ENCODE data around the gene POC1B.

Gene POC1B

DNA sequence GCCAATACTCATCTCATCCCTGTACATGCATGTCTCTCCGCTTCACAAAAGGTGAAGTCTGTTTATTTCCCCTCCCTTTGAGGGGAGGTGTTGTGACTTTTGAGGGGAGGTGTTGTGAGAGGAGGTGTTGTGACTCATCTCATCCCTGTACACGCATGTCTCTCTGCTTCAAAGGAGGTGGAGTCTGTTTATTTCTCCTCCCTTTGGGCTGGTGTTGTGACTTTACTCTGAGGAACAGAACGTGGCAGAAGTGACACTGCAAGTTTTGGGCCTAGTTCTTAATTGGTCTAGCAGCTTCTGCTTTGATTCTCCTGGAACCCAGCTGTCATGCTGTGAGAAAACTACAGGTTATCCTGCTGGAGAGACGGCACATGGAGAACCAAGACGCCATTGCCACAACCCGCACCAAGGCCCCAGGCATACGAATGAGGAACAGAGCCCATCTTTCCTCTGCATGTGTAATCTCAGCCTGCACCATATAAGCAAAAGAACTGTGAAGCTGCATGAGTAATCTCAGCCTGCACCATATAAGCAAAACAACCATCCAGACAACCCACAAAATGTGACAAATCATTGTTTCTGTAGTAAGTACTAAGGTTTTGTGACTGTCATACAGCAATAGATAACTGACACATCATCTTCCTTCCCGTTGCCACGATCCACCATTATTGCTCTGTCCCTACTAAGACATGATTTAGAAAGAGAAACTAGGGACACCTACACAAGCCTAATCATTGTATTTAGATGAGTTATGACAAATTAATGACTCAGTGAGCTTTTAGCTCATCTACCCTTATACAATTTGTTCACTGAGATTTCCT, 31.2 kb downstream of the POC1B start:
- peak; percentile 46 for DNase-seq (ENCODE audit: low spot score)

DNA sequence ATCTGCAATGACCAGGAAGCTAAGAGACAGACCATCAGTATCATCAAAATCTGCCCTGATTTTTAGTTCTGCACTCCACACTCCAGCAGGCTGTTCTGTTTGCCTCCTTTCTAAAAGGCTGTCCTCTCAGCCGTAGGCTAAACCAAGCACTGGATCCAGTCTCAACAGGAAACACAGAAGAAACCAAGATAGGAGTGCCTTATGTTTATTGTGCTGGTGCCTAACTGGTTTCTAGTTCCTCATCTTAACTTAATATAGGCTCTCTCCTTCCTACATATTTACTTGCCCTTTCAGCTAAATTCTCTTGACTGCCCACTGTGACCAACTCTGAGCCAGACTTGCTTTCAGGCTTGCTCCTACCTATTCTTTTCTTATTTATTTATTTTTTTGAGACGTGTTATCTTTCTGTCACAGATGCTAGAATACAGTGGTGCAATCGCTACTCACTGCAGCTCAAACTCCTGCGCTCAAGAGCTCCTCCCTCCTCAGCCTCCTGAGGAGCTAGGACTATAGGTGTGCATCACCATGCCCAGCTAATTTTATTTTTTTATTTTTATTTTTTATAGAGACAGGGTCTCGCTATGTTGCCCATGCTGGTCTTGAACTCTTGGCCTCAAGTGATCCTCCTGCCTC, 32.1 kb downstream of the POC1B start:
- no peak for DNase-seq (ENCODE audit: low spot score)

DNA sequence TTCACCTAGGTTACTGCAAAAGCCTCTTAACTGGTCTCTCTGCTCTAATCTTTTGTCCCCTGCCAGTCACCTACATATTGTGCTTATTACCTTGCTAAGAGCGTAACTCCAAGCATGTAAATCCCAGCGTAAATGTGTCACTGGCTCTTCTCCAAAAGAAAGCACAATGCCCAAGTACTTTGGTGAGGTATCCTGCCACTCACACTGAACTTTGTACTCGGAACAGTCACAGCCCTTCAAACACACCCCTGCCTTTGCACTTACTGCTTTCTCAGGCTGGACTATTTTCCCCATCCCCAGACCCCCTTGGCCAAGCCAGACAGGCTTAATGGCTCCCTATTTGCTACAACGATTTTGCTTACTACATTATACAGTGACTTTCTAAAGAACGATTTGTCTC, 33.0 kb downstream of the POC1B start:
- DNase-seq (ENCODE audit: low spot score) = no peak

DNA sequence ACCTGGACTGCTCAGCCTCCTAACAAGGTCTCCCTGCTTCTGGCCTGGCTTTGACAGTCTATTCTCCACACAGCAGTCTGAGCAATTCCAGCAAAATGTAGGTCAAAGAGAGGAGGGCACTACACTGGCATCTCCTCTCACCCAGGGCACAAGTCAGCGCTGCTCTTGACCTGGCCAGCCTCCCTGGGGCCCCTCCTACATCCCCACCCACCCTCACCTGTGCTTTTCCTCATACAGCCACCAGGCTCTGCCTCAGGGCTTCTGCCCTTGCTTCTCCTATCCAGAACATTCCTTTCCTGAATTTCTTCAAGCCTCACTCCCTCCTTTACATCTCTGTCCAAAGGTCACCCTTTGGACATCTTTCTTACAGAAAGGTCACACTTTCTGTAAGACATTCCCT, 34.9 kb downstream of the POC1B start:
- no peak for DNase-seq (ENCODE audit: low spot score)

DNA sequence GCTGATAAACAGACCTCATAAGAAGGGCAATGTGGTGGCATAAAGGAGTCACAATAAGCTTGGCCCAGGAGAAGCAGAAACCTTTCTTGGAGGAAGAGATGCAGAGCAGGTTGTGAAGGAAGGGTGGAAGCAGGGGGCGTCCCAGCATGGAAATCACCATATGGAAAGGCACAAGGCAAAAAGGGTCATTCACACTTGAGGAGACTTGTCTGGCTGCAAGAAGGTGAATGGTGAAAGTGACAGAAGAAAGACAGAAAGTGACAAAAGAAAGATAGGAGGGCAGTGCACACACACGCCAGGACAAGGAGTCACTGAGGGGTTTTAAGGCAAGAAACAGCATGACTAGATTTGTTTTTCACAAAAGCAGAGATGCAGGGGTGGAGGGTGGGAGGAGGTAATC, 39.6 kb downstream of the POC1B start:
- DNase-seq (ENCODE audit: low spot score) = no peak

DNA sequence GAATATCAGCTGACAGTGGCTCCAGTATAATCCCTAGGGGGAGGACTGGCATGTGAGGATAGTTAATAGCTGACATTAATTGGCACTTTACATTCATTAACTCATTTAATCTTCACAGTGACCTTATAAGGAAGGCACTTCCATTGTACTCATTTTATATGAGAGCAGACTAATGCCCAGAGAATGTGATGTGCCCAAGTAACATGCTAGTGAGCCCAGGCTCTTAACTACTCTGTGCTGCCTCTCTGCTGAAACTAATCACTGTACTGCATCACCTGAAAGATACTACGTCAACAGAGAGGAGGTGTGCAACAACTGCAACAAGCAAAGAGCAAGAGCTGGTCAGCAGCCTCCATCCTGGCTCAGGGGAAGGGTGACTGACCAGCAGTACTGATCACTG, 41.4 kb downstream of the POC1B start:
- DNase-seq (ENCODE audit: low spot score) = no peak

DNA sequence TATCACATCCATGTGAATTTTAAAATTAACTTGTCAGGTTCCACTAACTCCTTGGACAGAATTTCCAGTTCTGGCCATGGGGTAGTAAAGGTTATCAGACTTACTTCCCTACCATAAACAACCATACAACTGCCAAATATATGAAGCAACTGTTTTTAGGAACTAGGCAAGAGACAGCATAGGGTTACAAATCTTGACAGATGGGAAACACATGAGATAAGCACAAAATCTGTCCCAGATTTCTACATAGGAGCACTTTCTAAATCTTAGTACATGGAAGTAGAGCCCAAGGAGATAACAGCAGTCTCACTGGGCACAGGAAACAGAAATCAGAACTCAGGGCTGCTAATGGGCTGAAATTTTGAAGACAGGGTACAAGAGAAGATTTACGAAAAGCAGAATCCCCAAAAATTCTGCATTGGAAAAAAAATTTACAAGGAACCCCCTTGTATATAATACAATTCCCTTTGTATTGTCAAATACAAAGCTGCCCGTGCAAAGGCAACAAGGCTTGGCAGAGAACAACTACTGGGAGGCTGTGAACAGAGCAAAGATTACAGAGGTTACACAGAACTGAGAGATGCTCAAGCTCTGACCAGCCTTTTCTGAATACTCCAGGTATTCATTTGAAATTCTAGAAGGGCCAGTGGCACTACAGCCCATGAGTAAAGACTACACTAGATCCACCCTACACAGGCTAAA, 44.5 kb downstream of the POC1B start:
- DNase-seq (ENCODE audit: low spot score) = no peak

DNA sequence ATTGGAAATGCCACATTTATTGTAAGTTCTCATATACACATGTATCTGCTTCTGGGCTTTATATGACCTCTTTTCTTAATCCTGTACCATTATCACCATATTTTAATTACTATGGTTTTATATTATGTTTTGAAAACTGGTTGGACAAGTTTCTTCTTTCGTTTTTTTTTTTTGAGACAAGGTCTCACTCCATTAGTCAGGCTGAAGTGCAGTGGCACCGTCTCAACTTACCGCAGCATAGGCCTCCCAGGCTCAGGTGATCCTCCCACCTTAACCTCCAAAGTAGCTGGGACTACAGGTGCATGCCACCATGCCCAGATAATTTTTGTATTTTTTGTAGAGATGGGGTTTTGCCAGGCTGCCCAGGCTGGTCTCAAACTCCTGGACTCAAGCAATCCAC, 45.9 kb downstream of the POC1B start:
- DNase-seq (ENCODE audit: low spot score) = no peak

DNA sequence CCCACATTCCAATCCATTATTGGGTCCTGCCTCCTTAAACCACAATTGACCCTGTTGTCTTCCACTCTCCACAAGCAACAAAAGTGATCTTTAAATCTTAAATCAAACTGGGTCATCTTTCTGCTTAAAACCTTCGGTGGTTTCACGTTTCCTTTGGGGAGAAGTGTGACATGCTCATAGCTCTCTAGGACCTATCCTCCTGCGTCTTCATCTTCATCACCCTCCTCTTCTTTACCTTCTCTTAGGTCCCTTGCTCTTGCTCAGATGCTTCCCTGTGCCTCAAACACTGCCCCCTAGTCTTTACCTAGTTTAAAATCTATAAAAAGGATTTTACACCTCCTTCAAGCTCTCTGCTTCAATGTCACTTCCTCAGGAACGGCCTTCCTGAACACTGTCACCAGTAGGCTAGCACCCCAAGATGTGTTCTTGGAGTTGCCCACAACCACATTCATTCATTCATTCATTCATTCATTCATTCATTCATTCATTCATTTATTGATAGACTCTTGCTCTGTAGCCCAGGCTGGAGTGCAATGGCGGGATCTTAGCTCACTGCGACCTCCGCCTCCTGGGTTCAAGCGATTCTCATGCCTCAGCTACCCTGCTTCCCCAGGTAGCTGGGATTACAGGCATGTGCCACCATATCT, 48.1 kb downstream of the POC1B start:
- peak; percentile 19 for DNase-seq (ENCODE audit: low spot score)

DNA sequence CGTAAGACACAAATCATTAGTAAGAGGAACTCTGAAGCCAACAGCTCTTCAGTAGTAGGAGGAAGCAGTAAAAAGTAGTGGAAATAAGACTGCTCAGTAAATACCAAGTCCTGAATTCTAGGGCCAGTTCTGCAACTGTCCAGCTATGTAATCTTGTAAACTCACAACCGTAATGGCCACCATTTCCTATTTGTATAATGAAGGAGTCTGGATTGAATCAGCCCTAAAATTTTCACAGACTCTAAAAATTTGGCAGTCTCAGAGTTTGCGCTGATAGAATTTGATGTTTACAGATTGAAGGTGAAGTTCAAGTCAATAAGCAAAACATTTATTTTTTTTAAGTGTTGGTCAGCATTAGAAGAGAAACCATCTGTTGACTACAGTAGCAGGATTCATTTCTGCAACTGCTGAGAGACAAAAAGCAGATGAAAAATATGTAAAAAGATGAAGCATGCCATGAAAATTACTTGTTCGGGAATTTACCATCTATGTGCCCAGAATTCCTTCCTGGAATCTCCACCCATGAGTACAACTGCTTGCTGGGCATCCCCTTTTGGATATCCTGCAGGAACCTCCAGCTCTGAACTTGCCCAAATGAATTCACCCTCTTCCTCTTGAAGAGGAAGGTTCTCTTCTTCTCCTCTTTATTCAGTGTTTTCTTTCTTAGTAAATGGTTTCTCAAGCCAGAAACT, 48.8 kb downstream of the POC1B start:
- DNase-seq (ENCODE audit: low spot score) = no peak

DNA sequence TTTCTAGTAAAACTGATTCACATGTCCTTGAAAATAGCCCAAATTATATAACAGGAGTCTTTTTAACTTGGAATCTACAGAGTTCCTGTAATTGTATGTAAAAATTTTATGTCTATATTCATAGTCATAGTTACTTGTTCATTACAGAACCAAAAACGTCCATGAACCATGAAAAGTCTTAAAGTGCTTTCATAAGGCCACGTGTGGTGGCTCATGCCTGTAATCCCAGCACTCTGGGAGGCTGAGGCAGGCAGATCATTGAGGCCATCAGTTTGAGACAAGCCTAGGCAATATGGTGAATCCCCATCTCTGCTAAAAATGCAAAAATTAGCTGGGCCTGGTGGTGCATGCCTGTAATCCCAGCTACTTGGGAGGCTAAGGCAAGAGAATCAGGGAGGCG, 49.6 kb downstream of the POC1B start:
- no peak for DNase-seq (ENCODE audit: low spot score)

DNA sequence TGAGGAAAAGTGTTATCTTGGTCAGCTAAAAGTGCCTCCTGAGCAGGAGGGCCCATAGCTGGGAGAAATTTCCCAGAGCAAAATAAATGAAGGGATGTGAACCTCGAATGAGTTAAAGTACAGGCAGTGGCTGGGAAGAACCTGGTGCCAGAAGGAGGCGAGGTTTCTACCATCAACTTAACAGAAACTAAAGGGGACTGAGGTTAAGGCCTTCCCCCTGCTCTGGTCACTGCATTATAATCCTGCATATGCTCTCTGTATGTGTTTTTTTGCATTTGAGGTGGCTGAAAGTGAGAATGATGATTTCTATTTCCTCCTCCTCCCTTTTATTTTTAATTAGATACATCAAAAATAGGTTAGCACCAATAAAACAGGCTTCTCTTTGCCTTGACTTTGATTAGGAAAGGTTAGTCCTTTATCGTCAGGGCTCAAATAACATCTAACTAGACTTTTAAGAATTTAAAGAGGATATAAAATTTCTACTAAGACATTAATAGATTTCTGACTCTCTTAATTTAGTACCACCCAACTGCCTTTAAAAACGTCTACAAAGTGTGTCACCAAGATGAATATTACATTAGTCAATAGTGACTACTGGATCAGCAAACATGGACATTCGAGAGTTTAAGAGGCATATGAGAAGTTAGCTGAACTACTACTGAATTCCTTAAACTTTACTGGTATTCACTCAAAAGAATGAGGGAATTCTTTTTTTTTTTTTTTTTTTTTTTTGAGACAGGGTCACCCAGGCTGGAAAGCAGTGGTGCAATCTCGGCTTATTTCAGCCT, 50.5 kb downstream of the POC1B start:
- no peak for DNase-seq (ENCODE audit: low spot score)

DNA sequence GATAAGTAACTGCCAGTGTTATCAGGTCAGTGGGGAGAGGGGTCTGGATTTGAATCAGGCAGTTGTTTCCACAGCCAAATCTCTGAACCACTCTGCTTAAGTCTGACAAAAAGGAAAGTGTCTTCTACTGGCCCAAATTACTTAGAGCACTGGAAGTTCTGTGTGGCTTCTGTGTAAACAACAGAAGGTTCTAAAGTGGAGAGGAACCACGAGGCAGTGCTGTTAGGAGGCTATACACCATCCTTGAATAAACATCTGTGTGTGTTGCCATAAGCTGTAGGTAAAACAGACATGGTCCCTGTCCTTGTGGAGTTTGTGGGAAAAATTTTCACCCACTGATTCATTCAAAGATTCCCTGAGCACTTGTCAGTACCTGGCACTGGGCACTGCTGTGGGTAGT, 51.2 kb downstream of the POC1B start:
- DNase-seq (ENCODE audit: low spot score) = no peak

DNA sequence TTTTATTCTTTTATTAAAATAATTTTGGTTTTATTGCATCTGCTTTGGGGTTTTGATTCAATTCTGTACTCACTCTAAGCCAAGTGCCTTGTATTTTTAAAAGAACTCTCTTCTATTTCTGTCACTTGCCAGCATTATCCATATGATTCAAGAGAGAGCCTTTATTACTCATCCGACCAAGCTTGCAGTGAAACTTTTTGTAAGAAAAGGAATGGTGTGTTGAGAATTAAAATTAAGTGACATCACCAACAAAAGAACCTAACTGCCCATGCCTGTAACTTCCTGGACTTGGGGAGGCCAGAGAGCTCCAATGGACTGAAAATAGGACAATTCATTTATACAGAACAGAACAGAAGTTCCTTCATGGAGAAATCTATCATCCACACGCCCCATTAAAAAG, 53.3 kb downstream of the POC1B start:
- no peak for DNase-seq (ENCODE audit: low spot score)

DNA sequence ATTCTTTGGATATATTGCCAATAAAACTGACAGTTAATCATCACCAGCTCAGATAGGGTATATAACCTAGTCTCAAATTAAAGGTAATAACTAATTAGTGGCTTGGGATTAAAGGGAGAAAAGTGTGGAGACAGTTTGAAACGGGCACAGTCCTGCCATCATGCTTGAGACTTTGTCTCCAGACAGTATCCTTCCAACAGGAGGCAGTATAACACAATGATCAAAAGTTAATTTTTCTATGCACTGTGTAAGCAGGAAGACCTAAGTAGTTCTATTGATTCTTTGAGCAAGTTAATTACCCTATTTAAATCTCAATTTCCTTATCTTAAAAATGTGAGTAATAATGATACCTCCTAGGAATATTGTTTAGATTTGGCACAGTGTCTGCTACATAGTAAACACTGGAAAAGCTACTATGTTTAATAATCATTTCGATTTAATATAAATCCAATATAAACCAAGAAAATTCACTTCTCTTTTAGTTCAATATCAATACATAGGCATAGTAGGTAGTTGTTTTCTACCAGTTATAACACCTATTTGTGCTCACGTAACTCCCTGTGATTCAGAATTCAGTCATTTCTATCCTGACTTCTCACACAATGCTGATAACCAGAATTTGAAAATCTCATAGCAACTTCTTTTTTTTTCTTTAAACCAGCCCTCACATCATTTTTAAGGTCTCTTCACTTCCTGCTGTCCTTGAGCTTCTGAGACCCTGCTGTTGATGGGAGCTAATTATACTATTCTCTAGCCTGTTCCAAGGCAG, 54.9 kb downstream of the POC1B start:
- DNase-seq (ENCODE audit: low spot score) = peak; percentile 75

DNA sequence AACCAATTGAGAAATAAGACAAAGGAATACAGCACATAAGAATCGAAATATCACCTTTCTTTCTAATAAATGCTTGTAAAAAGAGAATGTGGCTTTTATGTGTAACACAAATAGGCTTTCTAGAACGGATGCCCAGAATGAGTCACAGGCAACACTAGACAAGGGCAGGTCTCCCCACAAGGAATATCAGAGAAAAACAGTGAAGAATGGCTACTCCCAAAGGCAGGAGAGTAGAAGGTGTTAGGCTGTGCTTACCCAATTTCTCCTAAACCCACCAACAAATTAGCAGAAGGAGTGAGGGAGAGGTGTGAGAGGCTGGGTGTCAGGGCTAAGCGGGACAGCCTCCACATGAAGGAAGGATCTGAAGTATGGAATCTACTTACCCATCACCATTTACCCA, 56.5 kb downstream of the POC1B start:
- peak; percentile 71 for DNase-seq (ENCODE audit: low spot score)

DNA sequence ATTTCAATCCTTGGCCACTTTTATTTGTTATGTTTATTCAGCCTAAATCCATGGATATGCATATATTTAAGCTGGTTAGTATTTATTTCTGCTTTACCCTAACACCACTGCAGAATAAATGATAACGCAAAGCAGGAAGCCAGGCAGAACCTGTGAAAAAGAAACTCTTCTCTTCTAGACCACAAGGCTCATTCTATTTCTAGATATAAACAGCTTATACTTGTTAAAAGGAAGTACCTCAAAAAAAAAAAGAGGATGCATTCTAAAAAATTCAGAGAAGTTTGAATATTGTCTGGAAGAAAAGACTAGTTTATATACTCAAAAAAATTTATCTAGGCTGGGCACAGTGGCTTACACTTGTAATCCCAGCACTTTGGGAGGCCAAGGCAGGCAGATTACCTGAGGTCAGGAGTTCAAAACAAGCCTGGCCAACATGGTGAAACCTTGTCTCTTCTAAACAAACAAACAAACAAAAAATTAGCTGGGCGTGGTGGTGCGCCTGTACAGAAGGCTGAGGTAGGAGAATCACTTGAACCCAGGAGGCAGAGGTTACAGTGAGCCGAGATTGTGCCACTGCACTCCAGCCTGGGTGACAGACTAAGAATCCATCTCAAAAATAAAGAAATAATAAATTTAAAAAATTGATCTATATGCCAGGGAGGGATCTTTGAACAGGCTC, 57.1 kb downstream of the POC1B start:
- peak; percentile 58 for DNase-seq (ENCODE audit: low spot score)

DNA sequence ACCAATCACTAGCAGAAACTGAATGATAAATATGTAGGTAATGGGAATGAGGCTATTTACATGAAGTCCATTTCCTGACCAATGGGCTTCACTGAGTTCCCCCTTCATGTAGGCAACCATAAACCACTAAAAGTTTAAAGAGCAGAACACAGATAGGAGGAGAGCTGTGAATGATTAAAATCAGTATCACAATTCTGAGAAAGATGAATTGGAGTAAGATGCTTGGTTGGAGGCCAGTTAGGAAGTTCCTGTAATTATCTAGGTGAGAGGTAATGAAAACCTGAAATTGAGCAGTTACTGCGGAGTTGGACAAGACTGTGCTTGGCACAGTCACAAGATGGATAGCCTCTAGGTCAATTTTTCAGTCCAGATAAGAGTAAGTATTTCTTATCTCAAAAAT, 57.8 kb downstream of the POC1B start:
- DNase-seq (ENCODE audit: low spot score) = peak; percentile 45

DNA sequence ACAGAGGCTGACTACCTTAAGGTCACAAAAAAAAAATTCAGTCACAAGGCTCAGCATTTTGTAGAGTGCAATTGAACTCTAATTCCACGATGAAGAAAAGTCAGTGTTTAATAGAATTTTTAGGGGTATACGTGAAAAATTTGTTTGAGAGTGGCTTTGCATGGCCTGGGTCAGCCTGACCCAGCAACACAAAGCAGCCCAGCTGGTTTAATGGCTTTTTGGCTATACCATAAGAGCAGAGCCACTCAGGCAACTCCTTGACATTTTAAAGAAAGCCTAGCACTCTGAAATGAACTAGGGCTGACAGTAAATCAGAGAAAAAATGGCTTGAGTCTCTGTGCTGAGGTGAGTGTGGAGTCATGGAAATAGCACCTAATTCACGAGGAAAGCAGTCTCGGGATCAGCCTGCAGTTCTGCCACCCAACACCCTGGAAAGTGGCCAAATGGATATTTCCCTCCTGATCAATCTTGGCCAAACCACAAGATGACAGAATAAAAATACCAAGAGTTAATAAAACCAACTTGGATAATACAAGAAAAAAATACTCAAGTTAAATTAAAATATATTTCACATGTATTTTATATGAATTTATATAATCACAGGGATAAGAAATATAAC, 60.8 kb downstream of the POC1B start:
- no peak for DNase-seq (ENCODE audit: low spot score)
